ENCODE data around the gene RFK.

The RFK gene

GRCh38 chr9:76336027-76336426 lies 58.2 kb downstream of the RFK start:
- no peak for FAIRE-seq
- DNase-seq (ENCODE audit: insufficient read length, low spot score): no peak
